WERI-Rb-1 (cell line): ENCODE results near the gene SEPTIN8.

Experiments used
- DNase-seq: peaks from one replicate; pipeline ENCODE4 v3.0.0-alpha.2; 2020
- H3K27ac ChIP-seq: fragments of 250-450 bp; sonication (Bioruptor Pico); 2 replicates; pipeline ENCODE4 v1.5.1; 2020; ENCODE audit warnings: mild to moderate bottlenecking, moderate library complexity
- H3K27me3 ChIP-seq: fragments of 250-450 bp; sonication (Bioruptor Pico); 2 replicates; pipeline ENCODE4 v1.5.1; 2021; ENCODE audit warnings: mild to moderate bottlenecking, low read depth, moderate library complexity; ENCODE audit not compliant: insufficient read depth, severe bottlenecking
- H3K36me3 ChIP-seq: fragments of 250-450 bp; sonication (Bioruptor Pico); 2 replicates; pipeline ENCODE4 v1.5.1; 2020; ENCODE audit warnings: mild to moderate bottlenecking, moderate library complexity
- H3K4me3 ChIP-seq: 2 replicates; pipeline ENCODE4 v1.5.1; 2011; ENCODE audit warnings: low read depth, mild to moderate bottlenecking, control low read depth, low read length
- H3K9me3 ChIP-seq: fragments of 250-450 bp; sonication (Bioruptor Pico); 2 replicates; pipeline ENCODE4 v1.5.1; 2021; ENCODE audit warnings: mild to moderate bottlenecking, moderate library complexity; ENCODE audit not compliant: severe bottlenecking
- CTCF ChIP-seq: IDR thresholded peaks from 2 replicates; pipeline ENCODE4 v1.5.1; 2011; ENCODE audit warnings: low read depth, mild to moderate bottlenecking, control low read depth, inconsistent platforms, low read length

SEPTIN8 gene

DNA sequence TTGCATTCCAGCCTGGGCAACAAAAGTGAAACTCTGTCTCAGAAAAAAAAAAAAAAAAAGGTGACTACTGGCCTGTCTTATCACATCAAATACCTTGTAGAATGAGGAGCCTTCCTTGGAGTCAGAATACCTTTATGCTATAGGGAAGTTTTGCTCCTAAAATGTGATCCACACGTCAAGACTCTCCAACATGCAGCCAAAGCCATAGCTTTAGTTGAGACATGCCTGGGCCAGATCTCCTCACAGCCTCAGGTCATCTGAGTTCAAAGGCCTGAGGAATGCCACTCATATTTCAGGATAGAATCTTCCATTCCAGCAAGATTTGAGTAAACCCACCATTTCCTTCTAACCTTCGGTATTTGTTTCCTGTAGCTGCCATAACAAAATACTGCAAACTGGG is 22.4 kb upstream of the SEPTIN8 start:
- no peaks in the 10 kb centered on the region for H3K36me3 ChIP-seq
- DNase-seq = no peak
- TF ChIP-seq CTCF = no peak
- no peaks in the 10 kb centered on the region for H3K9me3 ChIP-seq
- H3K27me3 ChIP-seq = no peaks in the 10 kb centered on the region
- no peak overlapping the region for H3K27ac ChIP-seq
- no peak overlapping the region for H3K4me3 ChIP-seq

GRCh38 chr5:132797651-132798050 is 20.6 kb upstream of the SEPTIN8 start:
- no peak for TF ChIP-seq CTCF
- H3K36me3 ChIP-seq = no peaks in the 10 kb centered on the region
- no peak overlapping the region for H3K4me3 ChIP-seq
- no peak overlapping the region for H3K27ac ChIP-seq
- H3K27me3 ChIP-seq = no peaks in the 10 kb centered on the region
- DNase-seq = no peak
- no peaks in the 10 kb centered on the region for H3K9me3 ChIP-seq

DNA sequence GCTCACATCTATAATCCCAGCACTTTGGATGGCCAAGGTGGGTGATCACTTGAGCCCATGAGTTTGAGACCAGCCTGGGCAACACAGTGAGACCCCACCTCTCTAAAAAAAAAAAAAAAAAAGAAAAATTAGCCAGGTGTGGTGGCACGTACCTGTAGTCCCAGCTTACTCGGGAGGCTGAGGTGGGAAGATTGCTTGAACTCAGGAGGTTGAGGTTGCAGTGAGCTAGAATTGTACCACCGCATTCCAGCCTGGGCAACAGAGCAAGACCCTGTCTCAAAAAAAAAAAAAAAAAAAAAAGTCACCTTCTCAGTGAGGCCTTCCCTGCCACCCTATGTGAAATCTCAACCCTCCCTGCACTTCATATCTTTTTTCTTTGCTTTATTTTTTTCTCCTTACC is 14.0 kb upstream of the SEPTIN8 start:
- no peak for TF ChIP-seq CTCF
- H3K9me3 ChIP-seq = peaks cover 4% of the 10 kb centered on the region
- no peak overlapping the region for H3K4me3 ChIP-seq
- H3K27me3 ChIP-seq = no peaks in the 10 kb centered on the region
- H3K27ac ChIP-seq = no peak overlapping the region
- no peaks in the 10 kb centered on the region for H3K36me3 ChIP-seq
- DNase-seq = no peak

DNA sequence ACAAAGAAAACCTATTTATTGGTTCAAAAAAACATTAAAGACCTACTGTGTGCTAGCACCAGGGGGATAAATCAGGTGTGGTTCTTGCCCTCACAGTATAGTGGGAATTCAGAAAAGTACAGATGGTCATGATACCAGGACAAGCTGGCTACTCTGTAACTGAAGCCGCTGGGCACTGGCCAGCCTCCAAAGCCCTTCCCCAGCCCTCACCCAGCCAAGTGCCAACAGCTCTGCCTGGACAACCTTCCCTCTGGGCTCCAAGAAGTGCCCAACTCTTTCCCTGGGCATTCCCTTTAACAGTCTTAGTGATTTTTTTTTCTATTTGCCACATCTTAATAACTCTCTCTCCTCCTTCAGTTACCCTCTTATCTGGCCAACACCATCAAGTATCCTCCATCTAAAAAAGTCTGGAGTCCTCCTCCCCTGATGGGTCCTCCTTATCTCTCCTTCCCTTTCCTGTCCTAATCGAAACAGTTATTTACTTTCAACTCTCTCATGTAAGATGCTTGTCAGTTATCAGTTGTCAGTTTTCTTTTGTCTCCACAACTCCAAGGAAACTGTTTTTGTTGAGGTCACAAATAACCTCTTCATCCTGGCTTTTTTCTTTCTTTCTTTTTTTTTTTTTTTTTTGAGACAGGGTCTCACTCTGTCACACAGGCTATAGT is 13.3 kb upstream of the SEPTIN8 start:
- no peak for TF ChIP-seq CTCF
- Histone ChIP-seq H3K9me3 (peaks cover 4% of the 10 kb centered on the region), H3K4me3 (no peak overlapping the region), H3K27me3 (no peaks in the 10 kb centered on the region), H3K27ac (no peak overlapping the region), H3K36me3 (no peaks in the 10 kb centered on the region)
- DNase-seq = no peak

GRCh38 chr5:132788990-132789886 is 12.2 kb upstream of the SEPTIN8 start:
- TF ChIP-seq CTCF = no peak
- Histone ChIP-seq H3K9me3 (peaks cover 4% of the 10 kb centered on the region), H3K27me3 (no peaks in the 10 kb centered on the region), H3K27ac (no peak overlapping the region), H3K36me3 (no peaks in the 10 kb centered on the region), H3K4me3 (no peak overlapping the region)
- DNase-seq = no peak
